Activated B cell treated with CpG ODN at 0.5 μM for 24 hours (primary cell): ENCODE data around the gene PTER. TPM values are rescaled to one million over a fixed set of nuclear protein-coding genes. Genes with fewer than 3 reads are reported as not detected.

Experiments used
- ATAC-seq: fragments of 200-7000 bp; cut with Tn5 transposase; one replicate; pipeline ENCODE4 v1.10.0; 2021; ENCODE audit warnings: low read depth, mild to moderate bottlenecking, moderate library complexity
- CTCF ChIA-PET: fragments of 350-600 bp; sonication (Branson Sonifier 250); formaldehyde crosslinking; loops from one replicate; lab custom pipeline; 2021; ENCODE audit warnings: antibody characterized with exemption; lab: Charles Lee
- POLR2A ChIA-PET: fragments of 350-600 bp; sonication (Branson Sonifier 250); formaldehyde crosslinking; loops from one replicate; lab custom pipeline; 2021; ENCODE audit warnings: antibody characterized with exemption; lab: Charles Lee
- DNase-seq: peaks from one replicate; pipeline ENCODE4 v3.0.0; 2022
- H3K27ac Mint-ChIP-seq: one replicate; pipeline ENCODE4 v1.8.0; 2020; ENCODE audit warnings: mixed read lengths
- H3K27me3 Mint-ChIP-seq: one replicate; pipeline ENCODE4 v1.8.0; 2021; ENCODE audit warnings: mixed read lengths
- H3K36me3 Mint-ChIP-seq: one replicate; pipeline ENCODE4 v1.8.0; 2021; ENCODE audit warnings: low read depth, mixed read lengths
- H3K4me1 Mint-ChIP-seq: one replicate; pipeline ENCODE4 v1.8.0; 2021; ENCODE audit warnings: mixed read lengths
- H3K4me3 Mint-ChIP-seq: one replicate; pipeline ENCODE4 v1.8.0; 2020; ENCODE audit warnings: mild to moderate bottlenecking, mixed read lengths
- H3K9me3 Mint-ChIP-seq: one replicate; pipeline ENCODE4 v1.8.0; 2020; ENCODE audit warnings: mixed read lengths
- intact Hi-C: fragments of 100-400 bp; cut with micrococcal nuclease; formaldehyde crosslinking; loops from one replicate; pipeline ENCODE4 v1.15.1; 2024
- total RNA-seq: library from RNA; stranded (reverse); gene quantifications from 2 replicates; pipeline ENCODE4 v1.2.3, GENCODE V29; 2022
- TF ChIP-seq, protein P1 (sequence below): fragments of 200-600 bp; IDR thresholded peaks from one replicate; pipeline ENCODE4 v1.8.0; 2022; ENCODE audit warnings: antibody characterized with exemption, mild to moderate bottlenecking

Gene PTER
- total RNA-seq, 1 donor from 2014 or later: 14.9 TPM

DNA sequence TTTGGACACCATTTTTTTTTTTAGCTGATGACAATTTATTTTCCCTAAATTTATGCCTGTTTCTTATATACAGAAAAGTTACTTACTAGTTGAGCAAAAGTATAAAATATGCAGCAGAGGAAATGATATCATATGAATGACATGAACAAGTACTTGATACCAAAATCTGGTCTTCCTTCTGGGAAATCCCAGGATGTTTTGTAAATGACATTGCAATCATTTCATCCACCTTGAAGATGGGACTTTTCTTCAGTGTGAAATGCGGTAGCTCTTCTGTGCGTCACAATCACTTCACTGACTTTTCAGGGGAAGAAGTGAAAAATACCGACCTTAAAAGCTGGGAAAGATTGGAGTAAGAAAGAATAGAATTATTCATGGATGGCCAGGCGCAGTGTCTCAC, 61.1 kb downstream of the PTER start:
- H3K36me3 Mint-ChIP-seq: peaks cover 32% of the 10 kb centered on the region
- H3K4me1 Mint-ChIP-seq: no peaks in the 10 kb centered on the region
- ATAC-seq (no peak), DNase-seq (no peak)
- CTCF ChIA-PET: no interaction called here
- no peak overlapping the region for H3K4me3 Mint-ChIP-seq
- POLR2A ChIA-PET: interaction anchor here (0.6 kb wide), 1 partner anchor 21 kb away, joined by 3 read pairs; no protein-coding TSS in a partner anchor
- H3K27me3 Mint-ChIP-seq: no peaks in the 10 kb centered on the region
- intact Hi-C loops: no loop called here
- H3K27ac Mint-ChIP-seq: no peak overlapping the region
- TF ChIP-seq, protein P1, sequence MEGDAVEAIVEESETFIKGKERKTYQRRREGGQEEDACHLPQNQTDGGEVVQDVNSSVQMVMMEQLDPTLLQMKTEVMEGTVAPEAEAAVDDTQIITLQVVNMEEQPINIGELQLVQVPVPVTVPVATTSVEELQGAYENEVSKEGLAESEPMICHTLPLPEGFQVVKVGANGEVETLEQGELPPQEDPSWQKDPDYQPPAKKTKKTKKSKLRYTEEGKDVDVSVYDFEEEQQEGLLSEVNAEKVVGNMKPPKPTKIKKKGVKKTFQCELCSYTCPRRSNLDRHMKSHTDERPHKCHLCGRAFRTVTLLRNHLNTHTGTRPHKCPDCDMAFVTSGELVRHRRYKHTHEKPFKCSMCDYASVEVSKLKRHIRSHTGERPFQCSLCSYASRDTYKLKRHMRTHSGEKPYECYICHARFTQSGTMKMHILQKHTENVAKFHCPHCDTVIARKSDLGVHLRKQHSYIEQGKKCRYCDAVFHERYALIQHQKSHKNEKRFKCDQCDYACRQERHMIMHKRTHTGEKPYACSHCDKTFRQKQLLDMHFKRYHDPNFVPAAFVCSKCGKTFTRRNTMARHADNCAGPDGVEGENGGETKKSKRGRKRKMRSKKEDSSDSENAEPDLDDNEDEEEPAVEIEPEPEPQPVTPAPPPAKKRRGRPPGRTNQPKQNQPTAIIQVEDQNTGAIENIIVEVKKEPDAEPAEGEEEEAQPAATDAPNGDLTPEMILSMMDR: no peak
- H3K9me3 Mint-ChIP-seq: no peaks in the 10 kb centered on the region

DNA sequence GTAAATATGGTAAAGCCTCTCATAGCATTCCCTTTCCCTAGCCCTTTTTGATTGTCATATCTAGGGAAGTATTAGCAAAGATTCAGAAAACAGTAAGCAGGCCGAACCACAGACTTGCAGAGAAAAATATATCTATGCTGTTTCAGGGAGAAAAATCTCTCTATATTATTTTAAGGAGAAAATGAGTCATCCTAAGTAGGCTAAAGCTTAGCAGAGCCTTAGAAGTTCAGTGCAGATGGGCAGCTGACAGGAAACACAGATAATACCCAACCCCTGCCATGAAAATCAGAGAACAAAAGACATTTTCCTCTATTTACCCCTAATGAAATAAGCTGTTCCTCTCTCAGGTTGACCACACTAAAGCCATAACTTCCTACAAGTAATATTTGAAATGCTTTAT, 68.4 kb downstream of the PTER start:
- DNase-seq (no peak), ATAC-seq (no peak)
- intact Hi-C loops: no loop called here
- no peaks in the 10 kb centered on the region for H3K9me3 Mint-ChIP-seq
- ChIA-PET CTCF (no interaction called here), POLR2A (no interaction called here)
- no peak overlapping the region for H3K27ac Mint-ChIP-seq
- peaks cover 26% of the 10 kb centered on the region for H3K36me3 Mint-ChIP-seq
- no peak overlapping the region for H3K4me3 Mint-ChIP-seq
- no peaks in the 10 kb centered on the region for H3K4me1 Mint-ChIP-seq
- TF ChIP-seq, protein P1: no peak
- H3K27me3 Mint-ChIP-seq: no peaks in the 10 kb centered on the region

DNA sequence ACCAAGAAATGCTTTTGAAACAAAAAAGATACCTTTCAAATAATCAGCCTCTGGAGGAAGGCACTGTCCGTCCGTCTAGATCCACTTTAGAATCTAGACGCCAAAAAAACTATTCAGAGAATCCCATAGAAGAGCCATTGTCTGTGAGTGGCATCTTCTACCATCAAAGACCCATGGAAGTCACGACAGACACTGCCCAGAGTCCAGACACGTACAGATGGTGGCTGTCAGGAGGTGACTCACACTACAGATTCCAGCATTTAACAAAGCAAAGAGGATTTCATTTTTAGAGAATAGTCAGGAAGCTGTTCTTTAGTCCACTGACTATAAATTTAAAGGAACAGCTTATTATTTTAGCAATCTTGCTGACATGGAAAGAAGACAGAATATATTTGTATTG, 73.2 kb downstream of the PTER start:
- Mint-ChIP-seq H3K27me3 (no peaks in the 10 kb centered on the region), H3K36me3 (peaks cover 45% of the 10 kb centered on the region), H3K4me1 (no peaks in the 10 kb centered on the region), H3K27ac (no peak overlapping the region), H3K9me3 (no peaks in the 10 kb centered on the region), H3K4me3 (no peak overlapping the region)
- ChIA-PET POLR2A (no interaction called here), CTCF (no interaction called here)
- DNase-seq: no peak
- intact Hi-C loops: no loop called here
- no peak for ATAC-seq
- TF ChIP-seq, protein P1: no peak

DNA sequence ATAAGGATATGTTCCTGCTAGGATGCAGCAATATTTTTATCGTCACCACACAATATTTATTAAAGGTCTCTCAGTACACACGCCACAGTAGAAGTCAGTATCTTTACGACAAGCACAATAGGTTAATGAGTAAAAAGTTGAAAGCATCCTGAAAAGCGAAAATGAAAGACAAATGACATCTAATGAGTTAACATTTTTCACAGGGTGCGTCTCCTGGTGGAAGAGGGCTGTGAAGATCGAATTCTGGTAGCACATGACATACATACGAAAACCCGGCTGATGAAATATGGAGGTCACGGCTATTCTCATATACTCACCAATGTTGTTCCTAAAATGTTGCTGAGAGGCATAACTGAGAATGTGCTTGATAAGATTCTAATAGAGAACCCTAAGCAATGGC, 74.0 kb downstream of the PTER start:
- no peak for ATAC-seq
- ChIA-PET POLR2A (no interaction called here), CTCF (no interaction called here)
- H3K27ac Mint-ChIP-seq: no peak overlapping the region
- H3K27me3 Mint-ChIP-seq: no peaks in the 10 kb centered on the region
- no peak for DNase-seq
- H3K4me3 Mint-ChIP-seq: no peak overlapping the region
- TF ChIP-seq, protein P1: no peak
- peaks cover 46% of the 10 kb centered on the region for H3K36me3 Mint-ChIP-seq
- intact Hi-C loops: no loop called here
- no peaks in the 10 kb centered on the region for H3K4me1 Mint-ChIP-seq
- H3K9me3 Mint-ChIP-seq: no peaks in the 10 kb centered on the region

DNA sequence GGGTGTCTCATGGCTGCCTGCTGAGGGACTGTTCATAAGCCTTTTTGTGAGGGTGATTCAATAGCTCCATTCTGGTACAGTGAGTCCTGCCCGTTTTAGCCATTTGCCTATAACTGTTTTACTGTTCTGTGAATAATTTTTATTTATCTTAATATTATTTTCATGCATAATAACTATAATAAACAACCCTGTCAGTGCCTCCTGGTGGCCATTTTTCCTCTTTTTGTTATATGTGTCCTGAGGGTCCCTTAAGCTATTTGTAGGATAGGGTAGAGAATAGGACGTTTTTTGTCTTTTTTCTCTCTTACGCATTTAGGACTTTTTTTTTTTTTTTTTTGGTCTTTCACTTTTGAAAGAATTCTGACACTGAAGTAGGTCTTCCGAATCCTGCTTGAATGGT, 82.0 kb downstream of the PTER start:
- DNase-seq (no peak), ATAC-seq (no peak)
- TF ChIP-seq, protein P1: no peak
- ChIA-PET POLR2A (interaction anchor here (0.7 kb wide), 2 partner anchors 21 to 76 kb away, joined by 3 to 10 read pairs; no protein-coding TSS in a partner anchor), CTCF (no interaction called here)
- Mint-ChIP-seq H3K4me3 (no peak overlapping the region), H3K27ac (no peak overlapping the region), H3K9me3 (no peaks in the 10 kb centered on the region), H3K36me3 (peaks cover 11% of the 10 kb centered on the region), H3K4me1 (peaks cover 14% of the 10 kb centered on the region), H3K27me3 (peaks cover 29% of the 10 kb centered on the region)
- intact Hi-C loops: no loop called here
